Heart left ventricle (tissue), 13 donors: Measurements from ENCODE around the gene IFITM5.

Experiments used
- CTCF ChIP-seq, 12 donors: fragments of 200-600 bp; sonication (generic) in 4 of 12; IDR thresholded peaks; one replicate each; pipeline versions ENCODE4 v1.5.0 to v1.8.0; 2018 to 2022; ENCODE audit warnings: antibody characterized with exemption in 12 of 12, mild to moderate bottlenecking in 5 of 12
- POLR2A ChIP-seq, 2 donors: fragments of 450-650 bp; IDR thresholded peaks; one replicate each; pipeline ENCODE4 v1.6.1; 2017; ENCODE audit warnings: antibody characterized with exemption in 2 of 2, mild to moderate bottlenecking in 2 of 2, moderate library complexity in 2 of 2
- donor health status: ischemic (EF 13 %, LVEDD 7.1; RV severe dilation, severe dysfunction).
- donor health status: DM: no; HTN: yes; CAD: no.
- donor health status: DM: no; HTN: no; CAD: no.
- donor health status: ischemic (EF 25% LVEDD 6.9; RV normal size, moderate dysfunction).
- donor health status: ischemic (EF 25% LVEDD 5.7; RV mildly dilated, moderate dysfunction).
- donor health status: ischemic (EF 35%, LVEDD 5.7; RV mildly dilated, moderate dysfunction).
- donor health status: nonischemic (EF 11% LVEDD 7.7; RV severe dilation, severe dysfunction).
- donor health status: DM: yes; HTN: yes; CAD: no.
- donor health status: PGD.
- donor health status: ischemic (EF 29% LVEDD 5.4; RV normal size, mild dysfunction).
- donor health status: nonischemic (EF 23%, LVEDD 6.1; RV moderate dilation, normal function).

GRCh38 chr11:299081-299891 is at the start of gene IFITM5:
- TF ChIP-seq CTCF (IDR thresholded peaks at IDR 0.05) (no peak), POLR2A (IDR thresholded peaks at IDR 0.05) (no peak)
